ENCODE measurements around the gene NOP16. TPM values are rescaled to one million over a fixed set of nuclear protein-coding genes. Genes with fewer than 3 reads are reported as not detected.

The NOP16 gene
- total and polyA plus RNA-seq, 2 of the 13 experiments (the other 11 are each of a cell fraction or from before 2014, with no cell fraction given): 43.3 to 48.4 TPM

GRCh38 chr5:176337913-176338312, 50.5 kb downstream of the NOP16 start (continued):
- TF ChIP-seq POGK (CRISPR knock-in tag; conservative IDR thresholded peaks at IDR 0.05): no peak
- TF ChIP-seq CEBPZ (IDR thresholded peaks at IDR 0.05; ENCODE audit: low read length): no peak
- TF ChIP-seq MAFF (IDR thresholded peaks at IDR 0.05; ENCODE audit: low read depth, low read length): no peak
- no peak for TF ChIP-seq MTF1 (CRISPR knock-in tag; IDR thresholded peaks at IDR 0.05)
- TF ChIP-seq ZBTB7B (CRISPR knock-in tag; IDR thresholded peaks at IDR 0.05): no peak
- TF ChIP-seq NCOR1 (IDR thresholded peaks at IDR 0.05; ENCODE audit: borderline replicate concordance, low read length): no peak
- TF ChIP-seq ZNF546 (CRISPR knock-in tag; conservative IDR thresholded peaks at IDR 0.05): no peak
- TF ChIP-seq AHR (CRISPR knock-in tag; IDR thresholded peaks at IDR 0.05): no peak
- TF ChIP-seq CBX2 (IDR thresholded peaks at IDR 0.05; ENCODE audit: low read depth, low read length): no peak
- TF ChIP-seq CBX2 (CRISPR knock-in tag; IDR thresholded peaks at IDR 0.05; ENCODE audit: low read depth): no peak
- TF ChIP-seq ATF1 (CRISPR knock-in tag; IDR thresholded peaks at IDR 0.05): no peak
- TF ChIP-seq ZSCAN30 (CRISPR knock-in tag; IDR thresholded peaks at IDR 0.05): no peak
